ENCODE data around the gene FOXA2. TPM values are rescaled to one million over a fixed set of nuclear protein-coding genes. Genes with fewer than 3 reads are reported as not detected.
A peak's percentile ranks its signal among the peaks of the same experiment; 100 is the strongest.

FOXA2 gene
- total and polyA plus RNA-seq, 2 of the 13 experiments (the other 11 are each of a cell fraction or from before 2014, with no cell fraction given) = 8.8 to 12.2 TPM

GRCh38 chr20:22574545-22575086 is 9.8 kb downstream of the FOXA2 start (continued):
- TF ChIP-seq NFAT5 (CRISPR knock-in tag; IDR thresholded peaks at IDR 0.05) = no peak
- 0 out of 2 replicates have a peak, but pooled peaks have one; percentile 22 for TF ChIP-seq ARNTL (CRISPR knock-in tag; IDR thresholded peaks at IDR 0.05)
- no peak for TF ChIP-seq ZNF672 (CRISPR knock-in tag; IDR thresholded peaks at IDR 0.05)
- TF ChIP-seq ZSCAN25 (CRISPR knock-in tag; IDR thresholded peaks at IDR 0.05) = peak; percentile 46; the same call in 1 of the 2 replicates
- 0 out of 2 replicates have a peak, but pooled peaks have one; percentile 55 for TF ChIP-seq ZNF292 (CRISPR knock-in tag; IDR thresholded peaks at IDR 0.05; ENCODE audit: borderline replicate concordance, low read depth)
- no peak for TF ChIP-seq ZNF414 (CRISPR knock-in tag; IDR thresholded peaks at IDR 0.05)
- 0 out of 2 replicates have a peak, but pooled peaks have one; percentile 9 for TF ChIP-seq ZNF317 (CRISPR knock-in tag; IDR thresholded peaks at IDR 0.05)
- no peak for TF ChIP-seq EEA1 (CRISPR knock-in tag; IDR thresholded peaks at IDR 0.05; ENCODE audit: borderline replicate concordance)
- TF ChIP-seq CBX2 (IDR thresholded peaks at IDR 0.05; ENCODE audit: low read depth, low read length) = no peak
- no peak for TF ChIP-seq CBX2 (CRISPR knock-in tag; IDR thresholded peaks at IDR 0.05; ENCODE audit: low read depth)
